ENCODE data around the gene NDST4.

The NDST4 gene

DNA sequence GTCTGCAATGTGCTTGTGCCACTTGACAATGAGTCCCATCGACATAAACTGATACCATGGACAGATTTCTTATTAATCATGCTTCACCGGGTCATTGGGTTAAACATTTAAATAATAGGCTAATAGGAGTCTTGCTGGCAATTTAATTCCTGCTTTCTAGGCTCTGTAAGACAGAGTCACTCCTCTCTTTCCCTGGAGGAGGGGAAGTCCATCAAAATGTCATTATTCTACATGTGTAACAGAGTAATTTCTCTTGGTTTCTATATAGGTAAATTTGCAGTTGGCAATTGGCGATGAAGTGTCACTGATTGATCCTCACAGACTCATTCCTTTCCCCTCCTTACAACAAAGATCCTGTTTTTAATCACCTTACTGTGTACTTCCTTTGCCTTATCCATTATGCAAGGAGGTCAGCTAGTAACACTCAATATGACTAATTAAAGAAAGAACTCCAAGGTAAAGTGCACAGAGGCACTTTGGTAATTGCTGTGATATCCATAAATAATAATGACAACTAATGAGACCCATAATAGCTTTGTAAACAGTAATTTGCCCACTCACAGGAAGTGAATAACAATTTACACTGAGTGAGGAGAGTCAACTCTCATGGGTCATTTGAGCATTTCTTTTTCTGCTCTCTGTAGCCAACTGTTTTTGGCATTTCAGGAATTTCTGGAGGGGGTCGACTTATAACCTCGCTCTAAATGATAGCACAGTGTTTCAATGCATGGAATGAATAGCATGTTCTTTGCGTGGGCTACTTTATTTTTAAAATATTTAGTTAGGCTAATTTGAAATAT, 330.8 kb downstream of the NDST4 start:
- peak in 1 of 2 experiments; percentile 7 for DNase-seq

GRCh38 chr4:114780205-114780604, 333.2 kb downstream of the NDST4 start:
- no peak for DNase-seq

Measured in NCI-H1930 (cell line).